H1 (cell line): Measurements from ENCODE around the gene MRPL36. TPM values are rescaled to one million over a fixed set of nuclear protein-coding genes. Genes with fewer than 3 reads are reported as not detected.

Experiments
- CTCF ChIA-PET: fragments of 300-600 bp; sonication (Branson Sonifier 250); formaldehyde crosslinking; loops from one replicate; lab custom pipeline; 2021; ENCODE audit not compliant: partially characterized antibody; lab: Charles Lee
- POLR2A ChIA-PET: fragments of 300-600 bp; sonication (Branson Sonifier 250); formaldehyde crosslinking; loops from one replicate; lab custom pipeline; 2021; ENCODE audit warnings: inconsistent platforms; ENCODE audit not compliant: partially characterized antibody; lab: Charles Lee
- DNase-seq, 2 experiments: peaks; one replicate each; pipeline versions ENCODE4 v3.0.0 to v3.0.0-alpha.2; 2010 to 2022; ENCODE audit warnings: low spot score in 2 of 2, low read depth in 1 of 2, mixed read lengths in 1 of 2
- FAIRE-seq: peaks from 2 replicates; lab custom pipeline; 2011; peaks lifted over from hg19 to GRCh38; lab: Jason Lieb, UNC
- H2AFZ ChIP-seq: 2 replicates; pipeline ENCODE4 v1.8.1; 2012; ENCODE audit warnings: low read length, inconsistent platforms
- H2AK5ac ChIP-seq: 2 replicates; pipeline ENCODE4 v1.6.1; 2013; ENCODE audit warnings: low read depth, low read length
- H2BK120ac ChIP-seq: replicated peaks from 2 replicates; pipeline ENCODE3; 2013; ENCODE audit warnings: low read depth, low read length, inconsistent platforms
- H2BK12ac ChIP-seq: 2 replicates; pipeline ENCODE4 v1.6.1; 2013; ENCODE audit warnings: low read depth, low read length
- H2BK15ac ChIP-seq: 2 replicates; pipeline ENCODE4 v1.6.1; 2013; ENCODE audit warnings: low read length
- H2BK20ac ChIP-seq: 2 replicates; pipeline ENCODE4 v1.6.1; 2013; ENCODE audit warnings: low read length
- H2BK5ac ChIP-seq: 2 replicates; pipeline ENCODE4 v1.6.1; 2013; ENCODE audit warnings: low read depth, low read length
- H3K14ac ChIP-seq: 2 replicates; pipeline ENCODE4 v1.6.1; 2013; ENCODE audit warnings: inconsistent platforms; ENCODE audit not compliant: insufficient read length
- H3K18ac ChIP-seq: 2 replicates; pipeline ENCODE4 v1.6.1; 2013; ENCODE audit warnings: low read length; ENCODE audit errors: extremely low read depth
- H3K23ac ChIP-seq: 2 replicates; pipeline ENCODE4 v1.6.1; 2013; ENCODE audit warnings: inconsistent platforms; ENCODE audit not compliant: insufficient read length
- H3K23me2 ChIP-seq: 2 replicates; pipeline ENCODE4 v1.6.1; 2013; ENCODE audit warnings: low read depth, low read length
- H3K27ac ChIP-seq: 2 replicates; pipeline ENCODE4 v1.6.1; 2011; ENCODE audit warnings: low read depth, low read length, inconsistent platforms
- H3K27me3 ChIP-seq, 4 experiments: replicated peaks in 1 of 4; 1 replicate in 1 of 4; 2 replicates in 3 of 4; pipeline versions ENCODE4 v1.6.1 to v1.8.1; 2011 to 2013; ENCODE audit warnings: low read length in 3 of 4, mild to moderate bottlenecking in 3 of 4, inconsistent platforms in 2 of 4, mixed read lengths in 2 of 4, moderate library complexity in 1 of 4; ENCODE audit not compliant: control insufficient read depth in 3 of 4, insufficient read depth in 3 of 4; ENCODE audit errors: extremely low read depth in 1 of 4
- H3K36me3 ChIP-seq, 4 experiments: 2 replicates each; pipeline versions ENCODE4 v1.6.1 to v1.8.1; 2011 to 2013; ENCODE audit warnings: mild to moderate bottlenecking in 4 of 4, low read length in 3 of 4, moderate library complexity in 2 of 4, control low read depth in 1 of 4, inconsistent platforms in 1 of 4; ENCODE audit not compliant: insufficient read depth in 4 of 4, control insufficient read depth in 2 of 4
- H3K4ac ChIP-seq: replicated peaks from 2 replicates; pipeline ENCODE3; 2013; ENCODE audit warnings: low read length, low read depth, mixed read lengths, inconsistent platforms; ENCODE audit not compliant: insufficient read length
- H3K4me1 ChIP-seq, 4 experiments: replicated peaks in 1 of 4; 1 replicate in 1 of 4; 2 replicates in 3 of 4; pipeline versions ENCODE4 v1.6.1 to v1.8.1; 2011 to 2013; ENCODE audit warnings: low read length in 3 of 4, inconsistent platforms in 2 of 4, mixed read lengths in 1 of 4; ENCODE audit not compliant: insufficient read depth in 4 of 4, control insufficient read depth in 3 of 4
- H3K4me2 ChIP-seq, 2 experiments: 2 replicates each; pipeline versions ENCODE4 v1.6.1 to v1.8.1; 2011 to 2013; ENCODE audit warnings: low read depth in 2 of 2, low read length in 2 of 2, control low read depth in 1 of 2, inconsistent platforms in 1 of 2, mild to moderate bottlenecking in 1 of 2; ENCODE audit not compliant: insufficient read depth in 1 of 2
- H3K4me3 ChIP-seq, 4 experiments: fragments of 200-600, 300-600 bp in 1 of 4; sonication (generic), shearing (Covaris generic), sonication (Bioruptor Twin) in 1 of 4; 2 replicates each; pipeline versions ENCODE4 v1.5.1 to v1.8.1; 2011 to 2016; ENCODE audit warnings: low read length in 4 of 4, low read depth in 3 of 4, control low read depth in 2 of 4, inconsistent platforms in 2 of 4, mild to moderate bottlenecking in 2 of 4, mixed read lengths in 1 of 4, moderate library complexity in 1 of 4; ENCODE audit not compliant: insufficient read depth in 2 of 4; ENCODE audit errors: extremely low read depth in 1 of 4
- H3K56ac ChIP-seq: replicated peaks from 2 replicates; pipeline ENCODE3; 2013; ENCODE audit warnings: low read depth, mild to moderate bottlenecking, mixed read lengths, low read length, inconsistent platforms; ENCODE audit not compliant: insufficient read length
- H3K79me1 ChIP-seq: 2 replicates; pipeline ENCODE4 v1.6.1; 2013; ENCODE audit warnings: low read depth, low read length, control low read depth
- H3K79me2 ChIP-seq, 2 experiments: 2 replicates each; pipeline versions ENCODE4 v1.6.1 to v1.8.1; 2012 to 2013; ENCODE audit warnings: low read length in 2 of 2, mild to moderate bottlenecking in 2 of 2, inconsistent platforms in 1 of 2; ENCODE audit not compliant: insufficient read depth in 2 of 2, control insufficient read depth in 1 of 2
- H3K9ac ChIP-seq, 4 experiments: replicated peaks in 1 of 4; 1 replicate in 1 of 4; 2 replicates in 3 of 4; pipeline versions ENCODE4 v1.6.1 to v1.8.1; 2011 to 2013; ENCODE audit warnings: low read depth in 3 of 4, low read length in 3 of 4, control low read depth in 2 of 4, mild to moderate bottlenecking in 2 of 4, moderate library complexity in 2 of 4, inconsistent platforms in 1 of 4; ENCODE audit errors: extremely low read depth in 1 of 4
- H3K9me3 ChIP-seq, 2 experiments: 2 replicates each; pipeline versions ENCODE4 v1.6.1 to v1.8.1; 2012 to 2013; ENCODE audit warnings: mild to moderate bottlenecking in 2 of 2, moderate library complexity in 2 of 2, control low read depth in 1 of 2, inconsistent platforms in 1 of 2, low read depth in 1 of 2, low read length in 1 of 2, mixed read lengths in 1 of 2; ENCODE audit not compliant: insufficient read depth in 2 of 2
- H4K20me1 ChIP-seq, 2 experiments: replicated peaks in 1 of 2; 2 replicates each; pipeline versions ENCODE3 to v1.8.1; 2011 to 2013; ENCODE audit warnings: inconsistent platforms in 2 of 2, low read length in 2 of 2, mild to moderate bottlenecking in 1 of 2; ENCODE audit not compliant: insufficient read depth in 2 of 2, control insufficient read depth in 1 of 2
- H4K5ac ChIP-seq: 2 replicates; pipeline ENCODE4 v1.6.1; 2013; ENCODE audit warnings: low read length, low read depth, mixed read lengths, inconsistent platforms; ENCODE audit not compliant: insufficient read length
- H4K8ac ChIP-seq: 2 replicates; pipeline ENCODE4 v1.8.0; 2013; ENCODE audit warnings: mild to moderate bottlenecking, moderate library complexity, low read length, inconsistent platforms; ENCODE audit not compliant: insufficient read depth; ENCODE audit errors: extremely low read depth
- H4K91ac ChIP-seq: replicated peaks from 2 replicates; pipeline ENCODE3; 2013; ENCODE audit warnings: low read length, mixed read lengths, inconsistent platforms; ENCODE audit not compliant: insufficient read length
- BACH1 ChIP-seq: IDR thresholded peaks from 2 replicates; pipeline ENCODE4 v1.6.1; 2012; ENCODE audit warnings: low read length, improper control_type of control experiment
- CHD2 ChIP-seq: IDR thresholded peaks from 2 replicates; pipeline ENCODE4 v1.6.1; 2012; ENCODE audit warnings: low read length, improper control_type of control experiment
- E2F6 ChIP-seq: IDR thresholded peaks from 2 replicates; pipeline ENCODE4 v1.6.1; 2012; ENCODE audit warnings: inconsistent platforms
- EP300 ChIP-seq, 2 experiments: IDR thresholded peaks; 1 replicate in 1 of 2; 2 replicates in 1 of 2; pipeline ENCODE4 v1.6.1; 2011 to 2012; ENCODE audit warnings: low read depth in 2 of 2, low read length in 2 of 2, mild to moderate bottlenecking in 2 of 2, borderline replicate concordance in 1 of 2, inconsistent platforms in 1 of 2, moderate library complexity in 1 of 2
- JUN ChIP-seq: IDR thresholded peaks from 2 replicates; pipeline ENCODE4 v1.6.1; 2011; ENCODE audit warnings: low read depth, mild to moderate bottlenecking, improper control_type of control experiment, low read length
- NRF1 ChIP-seq: IDR thresholded peaks from 2 replicates; pipeline ENCODE4 v1.6.1; 2011; ENCODE audit warnings: mild to moderate bottlenecking, low read depth, low read length, improper control_type of control experiment
- POU5F1 ChIP-seq: IDR thresholded peaks from 2 replicates; pipeline ENCODE4 v1.6.1; 2011; ENCODE audit warnings: low read depth, mild to moderate bottlenecking, low read length, moderate library complexity
- RNF2 ChIP-seq: fragments of 200-900, 300-1000 bp; sonication (generic); IDR thresholded peaks from 2 replicates; pipeline ENCODE4 v1.7.1; 2016; ENCODE audit warnings: borderline replicate concordance, low read depth, mild to moderate bottlenecking, antibody characterized with exemption, low read length; ENCODE audit not compliant: poor library complexity, severe bottlenecking; ENCODE audit errors: missing control alignments
- SAP30 ChIP-seq: fragments of 300-600 bp; sonication (generic); IDR thresholded peaks from 2 replicates; pipeline ENCODE4 v1.7.1; 2012; ENCODE audit warnings: low read length, moderate library complexity, mild to moderate bottlenecking, inconsistent platforms; ENCODE audit not compliant: insufficient read depth, insufficient replicate concordance
- SIX5 ChIP-seq: IDR thresholded peaks from 2 replicates; pipeline ENCODE4 v1.6.1; 2011; ENCODE audit warnings: mild to moderate bottlenecking, low read depth, low read length
- SP2 ChIP-seq: IDR thresholded peaks from 2 replicates; pipeline ENCODE4 v1.6.1; 2012; ENCODE audit warnings: mild to moderate bottlenecking, low read length, inconsistent platforms
- TAF1 ChIP-seq: IDR thresholded peaks from 2 replicates; pipeline ENCODE4 v1.6.1; 2011; ENCODE audit warnings: mild to moderate bottlenecking, low read depth, low read length
- ZNF274 ChIP-seq: IDR thresholded peaks from 2 replicates; pipeline ENCODE4 v1.7.0; 2012; ENCODE audit warnings: low read length, borderline replicate concordance; ENCODE audit errors: extremely low read depth
- WGBS, 2 experiments: shearing (Covaris generic) in 1 of 2; methylation state at CpG; one replicate each; pipeline versions ENCODE4 v1.1.6 to v1.1.7; 2013 to 2015; ENCODE audit warnings: low lambda C conversion rate in 2 of 2, mixed read lengths in 2 of 2, inconsistent platforms in 1 of 2, low coverage in 1 of 2, missing lambda C conversion rate in 1 of 2; ENCODE audit not compliant: insufficient replicate concordance in 2 of 2, insufficient coverage in 1 of 2, insufficient read length in 1 of 2; ENCODE audit errors: extremely low coverage in 1 of 2, missing lambda C conversion rate in 1 of 2; 5-methylcytosine and 5-hydroxymethylcytosine counted together
- polyA plus RNA-seq, 7 experiments: library from polyadenylated mRNA; depleted of rRNA in 3 of 7; stranded (reverse) in 5 of 7; unstranded in 2 of 7; fragments of >200 nt in 5 of 7; fragments of 200-250 nt in 2 of 7; gene quantifications; 1 replicate in 5 of 7; 2 replicates in 1 of 7; 4 replicates in 1 of 7; pipeline versions ENCODE4 v1.2.1 to v1.2.3, GENCODE V29; 2011 to 2013; ENCODE audit warnings: missing spikeins in 2 of 7, mixed read lengths in 2 of 7
- total RNA-seq: library from RNA; stranded (reverse); fragmentation: NEBNext Ultra II Directional; extraction: Animal tissue kit (Norgen Biotek cat#: 25700); gene quantifications from 2 replicates; pipeline ENCODE4 v1.2.1, GENCODE V29; 2021

The MRPL36 gene
- total and polyA plus RNA-seq, 2 of the 8 experiments (the other 6 are each of a cell fraction or from before 2014, with no cell fraction given): 56.3 to 81.5 TPM

DNA sequence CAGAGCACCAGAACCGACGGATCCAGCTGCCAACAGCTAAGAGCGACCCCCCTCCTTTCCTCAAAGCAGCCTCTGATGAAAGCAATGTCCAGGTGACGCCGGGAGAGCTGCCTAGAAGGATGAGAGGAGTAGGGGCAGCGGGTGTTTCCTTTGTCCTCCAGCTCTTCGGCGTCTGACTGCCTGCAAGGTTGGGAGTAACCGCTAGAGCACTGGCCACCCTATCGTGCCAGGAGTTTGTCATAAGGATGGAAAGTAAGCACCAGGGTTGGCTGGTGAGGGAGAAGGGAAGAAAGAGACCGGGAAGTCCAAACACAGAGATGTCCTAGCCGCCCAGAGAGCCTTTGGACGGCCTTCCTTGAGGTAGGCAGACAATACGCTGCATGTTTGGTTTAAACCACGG is 10.8 kb downstream of the MRPL36 start:
- H4K8ac ChIP-seq: no peak overlapping the region
- H3K9ac ChIP-seq: no peak overlapping the region
- 82% methylated on average over 15 of the region's 15 CpGs; no CpG with 5 or more reads in 1 of the 2 experiments for whole genome bisulfite sequencing, 2 experiments
- H3K4ac ChIP-seq: no peak overlapping the region
- H2BK20ac ChIP-seq: no peak overlapping the region
- no peak overlapping the region for H2BK120ac ChIP-seq
- H3K18ac ChIP-seq: no peak overlapping the region; the same call in 1 of the 2 replicates
- H3K79me1 ChIP-seq: no peaks in the 10 kb centered on the region
- no peaks in the 10 kb centered on the region for H3K9me3 ChIP-seq
- ChIA-PET CTCF (interaction anchor here (4.3 kb wide), 1 partner anchor 25 kb away, joined by 17 read pairs; no protein-coding TSS in a partner anchor), POLR2A (interaction anchor here (0.7 kb wide), 1 partner anchor 12 kb away, joined by 3 read pairs; the partner anchor contains the start of gene NDUFS6)
- H3K27ac ChIP-seq: no peak overlapping the region
- H2BK12ac ChIP-seq: no peak overlapping the region
- H3K4me2 ChIP-seq: no peak overlapping the region
- no peak overlapping the region for H2BK5ac ChIP-seq
- no peaks in the 10 kb centered on the region for H3K79me2 ChIP-seq
- H3K23ac ChIP-seq: no peak overlapping the region
- no peak overlapping the region for H3K14ac ChIP-seq
- no peak overlapping the region for H3K56ac ChIP-seq
- 0 out of 2 replicates have a peak overlapping the region, but pooled peaks have one; percentile 71 for H2AFZ ChIP-seq
- DNase-seq (no peak), FAIRE-seq (no peak)
- H4K20me1 ChIP-seq: no peaks in the 10 kb centered on the region
- no peaks in the 10 kb centered on the region for H3K36me3 ChIP-seq
- H3K23me2 ChIP-seq: no peaks in the 10 kb centered on the region
- no peak overlapping the region for H3K4me3 ChIP-seq
- peaks cover 0 to 15% (median 12%) of the 10 kb centered on the region in 4 experiments; a peak in 5 of 7 replicates for H3K4me1 ChIP-seq
- no peak overlapping the region for H4K5ac ChIP-seq
- H4K91ac ChIP-seq: peak overlapping the region; percentile 73
- H2AK5ac ChIP-seq: no peak overlapping the region
- H2BK15ac ChIP-seq: no peak overlapping the region
- H3K27me3 ChIP-seq: no peaks in the 10 kb centered on the region
- no peak for TF ChIP-seq SIX5
- no peak for TF ChIP-seq SP2
- TF ChIP-seq SAP30: no peak
- no peak for TF ChIP-seq ZNF274
- TF ChIP-seq NRF1: no peak
- no peak for TF ChIP-seq E2F6
- TF ChIP-seq EP300 (IDR thresholded peaks at IDR 0.05; ENCODE audit: borderline replicate concordance in 1 of 2, low read depth in 2 of 2, low read length in 2 of 2): no peak
- TF ChIP-seq CHD2: no peak
- TF ChIP-seq BACH1: no peak
- TF ChIP-seq JUN: no peak
- no peak for TF ChIP-seq TAF1
- no peak for TF ChIP-seq POU5F1
- no peak for TF ChIP-seq RNF2
